HFF-Myc (cell line): ENCODE measurements around the gene SMIM33.

ENCODE experiments used
- DNase-seq: peaks from one replicate; pipeline ENCODE4 v3.0.0-alpha.2; 2011; ENCODE audit warnings: low read depth; ENCODE audit errors: extremely low read depth
- H3K4me3 ChIP-seq: replicated peaks from 2 replicates; pipeline ENCODE4 v1.5.1; 2011; ENCODE audit warnings: low read depth, mild to moderate bottlenecking, control low read depth, low read length
- TF ChIP-seq, protein P1 (sequence below): IDR thresholded peaks from 2 replicates; pipeline ENCODE4 v1.5.1; 2012; ENCODE audit warnings: mild to moderate bottlenecking, low read depth, low read length, control low read depth; ENCODE audit errors: missing control alignments

SMIM33 gene

DNA sequence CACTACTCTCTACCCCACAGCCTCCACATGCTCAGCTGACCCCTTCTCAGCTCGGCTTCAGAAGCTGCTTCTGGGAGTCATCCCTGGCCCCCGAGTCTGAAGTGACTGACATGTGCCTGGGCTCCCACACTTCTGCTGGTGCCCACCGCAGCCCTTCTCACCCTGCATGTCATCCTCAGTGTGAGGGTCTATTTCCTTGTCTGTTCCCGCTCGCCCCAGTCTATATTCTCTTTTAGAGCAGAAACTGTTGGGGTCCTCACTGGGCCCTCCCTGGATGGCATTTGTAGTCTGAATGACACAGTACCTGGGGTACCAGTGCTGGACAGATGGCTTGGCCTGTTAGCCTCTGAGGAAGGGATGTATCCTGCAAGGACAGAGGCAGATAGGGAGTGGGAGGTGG is 13.6 kb upstream of the SMIM33 start:
- no peak overlapping the region for H3K4me3 ChIP-seq
- DNase-seq: no peak
- TF ChIP-seq, protein P1, sequence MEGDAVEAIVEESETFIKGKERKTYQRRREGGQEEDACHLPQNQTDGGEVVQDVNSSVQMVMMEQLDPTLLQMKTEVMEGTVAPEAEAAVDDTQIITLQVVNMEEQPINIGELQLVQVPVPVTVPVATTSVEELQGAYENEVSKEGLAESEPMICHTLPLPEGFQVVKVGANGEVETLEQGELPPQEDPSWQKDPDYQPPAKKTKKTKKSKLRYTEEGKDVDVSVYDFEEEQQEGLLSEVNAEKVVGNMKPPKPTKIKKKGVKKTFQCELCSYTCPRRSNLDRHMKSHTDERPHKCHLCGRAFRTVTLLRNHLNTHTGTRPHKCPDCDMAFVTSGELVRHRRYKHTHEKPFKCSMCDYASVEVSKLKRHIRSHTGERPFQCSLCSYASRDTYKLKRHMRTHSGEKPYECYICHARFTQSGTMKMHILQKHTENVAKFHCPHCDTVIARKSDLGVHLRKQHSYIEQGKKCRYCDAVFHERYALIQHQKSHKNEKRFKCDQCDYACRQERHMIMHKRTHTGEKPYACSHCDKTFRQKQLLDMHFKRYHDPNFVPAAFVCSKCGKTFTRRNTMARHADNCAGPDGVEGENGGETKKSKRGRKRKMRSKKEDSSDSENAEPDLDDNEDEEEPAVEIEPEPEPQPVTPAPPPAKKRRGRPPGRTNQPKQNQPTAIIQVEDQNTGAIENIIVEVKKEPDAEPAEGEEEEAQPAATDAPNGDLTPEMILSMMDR: no peak

DNA sequence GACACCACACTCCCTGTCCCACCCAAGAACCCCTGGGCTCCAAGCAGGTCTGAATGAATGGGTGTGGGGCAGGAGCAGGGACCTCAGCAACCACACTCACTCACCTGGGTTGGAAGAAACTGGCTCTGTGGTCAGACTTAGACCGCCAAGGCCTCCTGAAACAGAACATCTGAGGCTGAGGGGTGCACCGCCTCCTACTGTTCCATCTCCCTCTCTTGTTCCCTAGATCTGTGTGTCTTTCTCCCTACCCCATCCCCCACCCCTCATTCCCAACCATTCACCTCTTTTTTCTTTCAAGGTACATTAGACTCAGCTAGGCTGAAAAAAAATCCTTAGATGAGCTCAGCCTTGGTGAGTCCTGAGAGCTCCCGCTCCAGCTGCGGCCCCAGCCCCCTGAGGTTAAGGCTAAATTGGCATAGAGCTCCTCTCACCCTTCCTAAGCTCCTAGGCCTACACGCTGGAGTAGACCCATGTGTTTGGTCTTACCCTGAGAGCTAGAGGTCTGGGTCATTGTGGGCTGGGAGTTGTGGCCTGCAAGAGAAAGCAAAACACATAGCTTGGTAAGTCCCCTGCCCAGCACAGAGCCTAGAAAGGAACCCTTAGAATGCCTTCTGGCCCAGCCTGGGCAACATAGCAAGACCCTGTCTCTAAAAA is 13.0 kb upstream of the SMIM33 start:
- no peak for DNase-seq
- TF ChIP-seq, protein P1: no peak
- H3K4me3 ChIP-seq: no peak overlapping the region

DNA sequence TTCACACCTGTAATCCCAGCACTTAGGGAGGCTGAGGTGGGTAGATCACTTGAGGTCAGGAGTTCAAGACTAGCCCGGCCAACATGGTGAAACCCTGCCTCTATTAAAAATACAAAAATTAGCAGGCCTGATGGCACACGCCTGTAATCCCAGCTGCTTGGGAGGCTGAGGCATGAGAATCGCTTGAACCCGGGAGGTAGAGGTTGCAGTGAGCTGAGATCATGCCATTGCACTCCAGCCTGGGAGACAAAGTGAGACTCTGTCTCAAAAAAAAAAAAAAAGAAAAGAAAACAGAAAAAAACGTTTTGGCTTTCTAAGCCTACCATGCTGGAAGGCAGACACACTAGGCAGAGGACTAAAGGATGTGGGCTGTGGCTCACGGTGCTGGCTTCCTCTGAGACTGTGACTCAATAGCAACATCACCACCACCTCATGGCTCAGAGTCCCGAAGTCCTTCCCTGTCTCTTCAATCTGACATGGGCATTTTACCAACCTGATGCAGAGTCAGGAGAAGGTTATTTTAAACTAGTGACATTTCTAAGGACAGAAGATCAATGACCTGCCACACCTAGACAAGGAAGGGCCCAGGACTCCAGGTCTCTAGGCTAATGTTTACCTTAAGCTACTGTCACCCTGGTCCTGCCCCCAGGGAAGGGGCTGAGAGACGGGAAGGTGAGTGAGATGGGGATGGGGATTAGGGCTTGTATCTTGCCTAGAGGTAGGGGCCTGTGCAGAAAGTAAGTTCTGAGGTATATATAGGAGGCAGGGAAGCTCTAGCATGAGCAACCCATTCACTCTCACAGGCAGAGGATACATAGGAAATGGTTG is 12.0 kb upstream of the SMIM33 start:
- TF ChIP-seq, protein P1: no peak
- no peak for DNase-seq

DNA sequence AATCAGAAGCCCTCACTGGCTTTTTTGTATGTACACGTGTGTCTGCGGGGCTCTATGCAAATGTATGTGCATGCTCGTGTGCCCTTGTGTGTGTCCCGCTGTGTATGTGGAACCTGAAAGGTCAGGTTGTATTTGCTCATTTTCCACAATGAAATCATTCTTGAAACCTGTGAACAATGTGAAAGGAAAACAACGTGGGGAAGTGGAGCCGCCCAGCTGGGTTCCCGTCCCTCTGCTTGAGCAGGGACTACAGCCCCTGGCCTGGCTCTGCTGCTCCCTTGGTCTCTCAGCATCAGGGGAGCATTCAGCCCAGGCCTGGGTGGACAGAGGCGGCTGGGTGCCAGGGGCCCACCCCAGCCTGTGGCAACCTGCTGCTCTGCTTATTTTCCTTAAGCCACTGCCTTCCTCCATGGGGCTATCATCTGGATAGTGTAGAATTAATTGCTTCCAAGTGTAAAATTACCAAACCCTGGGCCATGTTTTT is 11.3 kb upstream of the SMIM33 start:
- DNase-seq: no peak
- no peak overlapping the region for H3K4me3 ChIP-seq
- TF ChIP-seq, protein P1: no peak

More for the DNA sequence above, 12.0 kb upstream of the SMIM33 start:
- no peak overlapping the region for H3K4me3 ChIP-seq

DNA sequence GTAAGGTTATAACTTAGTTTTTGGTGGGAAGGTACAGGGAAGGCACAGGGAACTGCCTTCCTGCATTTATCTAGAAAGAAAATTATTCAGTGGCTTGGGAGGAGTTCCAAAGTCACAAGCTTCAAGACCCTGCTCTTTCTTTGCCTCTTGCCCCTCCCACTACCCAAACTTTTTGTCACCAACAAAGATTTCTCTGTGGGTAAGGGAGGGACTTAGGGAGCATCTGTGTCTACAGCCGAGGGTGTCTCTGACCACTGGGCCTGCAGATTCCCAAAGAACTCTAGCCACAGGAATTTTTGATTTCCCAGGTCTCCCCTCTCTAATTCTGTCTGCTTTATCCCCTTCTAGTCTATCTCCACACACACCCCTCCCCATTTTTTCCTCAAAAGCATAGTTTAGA is 10.3 kb upstream of the SMIM33 start:
- H3K4me3 ChIP-seq: no peak overlapping the region
- DNase-seq: no peak
- TF ChIP-seq, protein P1: no peak

DNA sequence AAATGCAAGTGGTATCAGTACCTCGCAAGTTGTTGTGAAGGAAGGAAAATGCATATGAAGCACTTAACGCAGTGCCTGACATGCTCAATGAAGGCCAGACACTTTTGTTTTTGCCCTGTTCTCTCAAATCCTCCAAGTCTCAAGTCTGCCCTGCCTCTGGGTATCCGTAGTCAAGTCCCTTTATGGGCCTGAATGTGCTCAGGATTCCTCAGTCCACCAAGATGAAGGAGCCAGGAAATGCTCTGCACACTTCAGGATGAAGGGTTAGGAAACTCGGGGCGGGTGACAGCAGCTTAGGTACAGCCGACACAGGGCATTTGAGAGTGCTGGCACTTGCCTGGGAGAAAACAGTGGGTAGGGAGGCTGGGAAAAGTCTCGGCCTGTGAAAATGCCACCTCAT is 9.6 kb upstream of the SMIM33 start:
- no peak for DNase-seq
- H3K4me3 ChIP-seq: no peak overlapping the region
- TF ChIP-seq, protein P1: no peak
